ENCODE measurements around the gene SAMD10.

The SAMD10 gene

GRCh38 chr20:63966172-63966943, 13.1 kb downstream of the SAMD10 start:
- Histone ChIP-seq H3K9me3 (ENCODE audit: insufficient read depth, low read depth, low read length) (no peaks in the 10 kb centered on the region), H3K9ac (ENCODE audit: low read depth, low read length, poor library complexity, severe bottlenecking) (no peak overlapping the region), H3K27me3 (ENCODE audit: insufficient read depth, low read length, poor library complexity, severe bottlenecking) (no peaks in the 10 kb centered on the region), H3K36me3 (ENCODE audit: insufficient read depth, low read length) (no peaks in the 10 kb centered on the region), H4K20me1 (ENCODE audit: insufficient read depth, low read length, poor library complexity, severe bottlenecking) (no peaks in the 10 kb centered on the region), H3K4me2 (ENCODE audit: low read depth, low read length, poor library complexity, severe bottlenecking) (no peak overlapping the region), H3K4me3 (ENCODE audit: low read length, poor library complexity, severe bottlenecking) (no peak overlapping the region), H3K4me1 (ENCODE audit: insufficient read depth, low read length, poor library complexity, severe bottlenecking) (peaks cover 20% of the 10 kb centered on the region), H3K9me2 (replicated peaks; ENCODE audit: low read depth, low read length) (no peaks in the 10 kb centered on the region), H2AFZ (ENCODE audit: low read length) (no peak overlapping the region), H3K79me2 (ENCODE audit: insufficient read depth, low read length) (peaks cover 11% of the 10 kb centered on the region; the same call in 1 of the 2 replicates), H3F3A (ENCODE audit: low read depth) (no peaks in the 10 kb centered on the region)
- no peak for TF ChIP-seq EZH2phosphoT487 (IDR thresholded peaks at IDR 0.05; ENCODE audit: borderline replicate concordance)
- no peak for TF ChIP-seq CTCF (conservative IDR thresholded peaks at IDR 0.05; ENCODE audit: low read length)

- peaks cover 11% of the 10 kb centered on the region; the same call in 1 of the 2 replicates for H3K79me2 ChIP-seq (ENCODE audit: insufficient read depth, low read length)
- no peaks in the 10 kb centered on the region for H3K36me3 ChIP-seq (ENCODE audit: insufficient read depth, low read length)
- H3K27me3 ChIP-seq (ENCODE audit: insufficient read depth, low read length, poor library complexity, severe bottlenecking): no peaks in the 10 kb centered on the region
- peaks cover 15% of the 10 kb centered on the region for H3K4me1 ChIP-seq (ENCODE audit: insufficient read depth, low read length, poor library complexity, severe bottlenecking)
- no peak overlapping the region for H2AFZ ChIP-seq (ENCODE audit: low read length)
- H4K20me1 ChIP-seq (ENCODE audit: insufficient read depth, low read length, poor library complexity, severe bottlenecking): no peaks in the 10 kb centered on the region
- no peaks in the 10 kb centered on the region for H3K9me2 ChIP-seq (replicated peaks; ENCODE audit: low read depth, low read length)
- H3F3A ChIP-seq (ENCODE audit: low read depth): no peaks in the 10 kb centered on the region
- H3K4me2 ChIP-seq (ENCODE audit: low read depth, low read length, poor library complexity, severe bottlenecking): no peak overlapping the region
- H3K4me3 ChIP-seq (ENCODE audit: low read length, poor library complexity, severe bottlenecking): no peak overlapping the region
- no peak overlapping the region for H3K9ac ChIP-seq (ENCODE audit: low read depth, low read length, poor library complexity, severe bottlenecking)
- H3K9me3 ChIP-seq (ENCODE audit: insufficient read depth, low read depth, low read length): no peaks in the 10 kb centered on the region
- no peak for TF ChIP-seq EZH2phosphoT487 (IDR thresholded peaks at IDR 0.05; ENCODE audit: borderline replicate concordance)
- no peak for TF ChIP-seq CTCF (conservative IDR thresholded peaks at IDR 0.05; ENCODE audit: low read length)
These were observed 15.0 kb downstream of the SAMD10 start for GRCh38 chr20:63964412-63964811.

GRCh38 chr20:63963784-63964301, 15.6 kb downstream of the SAMD10 start:
- TF ChIP-seq EZH2phosphoT487 (IDR thresholded peaks at IDR 0.05; ENCODE audit: borderline replicate concordance): no peak
- TF ChIP-seq CTCF (conservative IDR thresholded peaks at IDR 0.05; ENCODE audit: low read length): no peak
- Histone ChIP-seq H3K9me2 (replicated peaks; ENCODE audit: low read depth, low read length) (no peaks in the 10 kb centered on the region), H3K79me2 (ENCODE audit: insufficient read depth, low read length) (peaks cover 6% of the 10 kb centered on the region; the same call in 1 of the 2 replicates), H3F3A (ENCODE audit: low read depth) (no peaks in the 10 kb centered on the region), H3K4me2 (ENCODE audit: low read depth, low read length, poor library complexity, severe bottlenecking) (no peak overlapping the region), H3K36me3 (ENCODE audit: insufficient read depth, low read length) (no peaks in the 10 kb centered on the region), H3K4me1 (ENCODE audit: insufficient read depth, low read length, poor library complexity, severe bottlenecking) (peaks cover 12% of the 10 kb centered on the region), H4K20me1 (ENCODE audit: insufficient read depth, low read length, poor library complexity, severe bottlenecking) (no peaks in the 10 kb centered on the region), H3K9me3 (ENCODE audit: insufficient read depth, low read depth, low read length) (no peaks in the 10 kb centered on the region), H2AFZ (ENCODE audit: low read length) (no peak overlapping the region), H3K9ac (ENCODE audit: low read depth, low read length, poor library complexity, severe bottlenecking) (no peak overlapping the region), H3K4me3 (ENCODE audit: low read length, poor library complexity, severe bottlenecking) (no peak overlapping the region), H3K27me3 (ENCODE audit: insufficient read depth, low read length, poor library complexity, severe bottlenecking) (no peaks in the 10 kb centered on the region)

All from Loucy (cell line).